ENCODE data around the gene PRPF40B.

DNA sequence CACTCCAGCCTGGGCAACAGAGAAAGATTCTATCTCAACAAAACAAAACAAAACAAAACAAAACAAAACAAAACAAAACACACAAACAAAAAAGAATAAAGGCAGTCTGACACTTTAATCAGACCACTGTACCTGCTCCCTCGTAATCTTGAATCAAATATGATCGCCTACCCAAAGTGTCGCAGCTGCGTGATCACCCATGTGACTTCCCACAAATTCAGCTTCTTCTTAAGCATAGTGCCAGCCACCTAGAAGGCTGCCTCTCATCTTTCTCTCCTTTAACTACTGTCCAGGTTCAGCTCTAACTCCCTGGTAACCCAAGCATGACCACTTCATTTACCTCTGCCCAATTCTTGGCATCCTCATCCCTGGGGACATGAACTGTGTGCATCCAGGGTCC lies 46.4 kb downstream of the PRPF40B start:
- TF ChIP-seq, protein P1, sequence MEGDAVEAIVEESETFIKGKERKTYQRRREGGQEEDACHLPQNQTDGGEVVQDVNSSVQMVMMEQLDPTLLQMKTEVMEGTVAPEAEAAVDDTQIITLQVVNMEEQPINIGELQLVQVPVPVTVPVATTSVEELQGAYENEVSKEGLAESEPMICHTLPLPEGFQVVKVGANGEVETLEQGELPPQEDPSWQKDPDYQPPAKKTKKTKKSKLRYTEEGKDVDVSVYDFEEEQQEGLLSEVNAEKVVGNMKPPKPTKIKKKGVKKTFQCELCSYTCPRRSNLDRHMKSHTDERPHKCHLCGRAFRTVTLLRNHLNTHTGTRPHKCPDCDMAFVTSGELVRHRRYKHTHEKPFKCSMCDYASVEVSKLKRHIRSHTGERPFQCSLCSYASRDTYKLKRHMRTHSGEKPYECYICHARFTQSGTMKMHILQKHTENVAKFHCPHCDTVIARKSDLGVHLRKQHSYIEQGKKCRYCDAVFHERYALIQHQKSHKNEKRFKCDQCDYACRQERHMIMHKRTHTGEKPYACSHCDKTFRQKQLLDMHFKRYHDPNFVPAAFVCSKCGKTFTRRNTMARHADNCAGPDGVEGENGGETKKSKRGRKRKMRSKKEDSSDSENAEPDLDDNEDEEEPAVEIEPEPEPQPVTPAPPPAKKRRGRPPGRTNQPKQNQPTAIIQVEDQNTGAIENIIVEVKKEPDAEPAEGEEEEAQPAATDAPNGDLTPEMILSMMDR (IDR thresholded peaks at IDR 0.05), result no peak
- no peak for TF ChIP-seq POLR2A (IDR thresholded peaks at IDR 0.05)

Data from body of pancreas (tissue), 4 donors.